Aorta (tissue), 5 donors: ENCODE results near the gene PRKD1. TPM values are rescaled to one million over a fixed set of nuclear protein-coding genes. Genes with fewer than 3 reads are reported as not detected.
"Not testable (repeated sequence)": the region's sequence is repeated elsewhere in the genome, so short reads cannot be mapped to it uniquely, and the experiment has no call there.

Source experiments
- ATAC-seq: fragments of 200-7000 bp; cut with Tn5 transposase; one replicate; pipeline ENCODE4 v1.9.1; 2022; ENCODE audit warnings: moderate library complexity; ENCODE audit not compliant: low FRiP score
- DNase-seq, 2 donors: peaks; one replicate each; pipeline ENCODE4 v3.0.0-alpha.2; 2020
- H3K27ac ChIP-seq, 2 donors: one replicate each; pipeline ENCODE4 v1.5.1; 2013; ENCODE audit warnings: low read length in 2 of 2, mild to moderate bottlenecking in 2 of 2, moderate library complexity in 2 of 2, control low read depth in 1 of 2, inconsistent platforms in 1 of 2, low read depth in 1 of 2
- H3K27me3 ChIP-seq, 2 donors: one replicate each; pipeline ENCODE4 v1.6.1; 2013; ENCODE audit warnings: control low read depth in 1 of 2, low read length in 1 of 2, mild to moderate bottlenecking in 1 of 2, moderate library complexity in 1 of 2; ENCODE audit not compliant: insufficient read depth in 2 of 2, control insufficient read depth in 1 of 2
- H3K36me3 ChIP-seq, 2 donors: one replicate each; pipeline ENCODE4 v1.6.1; 2013; ENCODE audit warnings: control low read depth in 1 of 2, low read length in 1 of 2, mild to moderate bottlenecking in 1 of 2; ENCODE audit not compliant: insufficient read depth in 2 of 2, control insufficient read depth in 1 of 2
- H3K4me1 ChIP-seq, 2 donors: one replicate each; pipeline ENCODE4 v1.6.1; 2013; ENCODE audit warnings: low read length in 2 of 2, control low read depth in 1 of 2, mild to moderate bottlenecking in 1 of 2, moderate library complexity in 1 of 2; ENCODE audit not compliant: insufficient read depth in 2 of 2, control insufficient read depth in 1 of 2
- H3K4me3 ChIP-seq, 2 donors: one replicate each; pipeline ENCODE4 v1.5.1; 2013; ENCODE audit warnings: low read length in 2 of 2, control low read depth in 1 of 2, mild to moderate bottlenecking in 1 of 2
- H3K9me3 ChIP-seq: one replicate; pipeline ENCODE4 v1.6.1; 2013; ENCODE audit warnings: mild to moderate bottlenecking, low read length; ENCODE audit not compliant: control insufficient read depth
- WGBS, 2 donors: extraction: QIAGEN DNeasy Blood & Tissue Kit; methylation state at CpG; one replicate each; pipeline ENCODE4 v1.1.7; 2013; 5-methylcytosine and 5-hydroxymethylcytosine counted together
- intact Hi-C, 2 donors: fragments of 100-400 bp; cut with DNase I; formaldehyde crosslinking; loops; one replicate each; pipeline versions ENCODE4 v1.14.2 to v1.15.0; 2022
- polyA plus RNA-seq, 2 donors: library from polyadenylated mRNA; stranded (reverse); fragments of 200-250 nt; gene quantifications; one replicate each; pipeline ENCODE4 v1.2.3, GENCODE V29; 2013
- total RNA-seq, 2 donors: library from RNA; stranded (reverse); fragmentation: NEBNext Ultra II Directional; extraction: Animal tissue kit (Norgen Biotek cat#: 25700); gene quantifications; one replicate each; pipeline ENCODE4 v1.2.1, GENCODE V29; 2021
- donor health status: healthy with polysubstance abuse.
- donor health status: Bipolar disorder and iron deficiency.
- donor health status: DM: no; HTN: no; CAD: no.
- donor health status: DM: no; HTN: no; CAD: no.
- donor health status: DM: yes; HTN: yes; CAD: no.

The PRKD1 gene
- total and polyA plus RNA-seq, 4 donors: 6.9 to 27.9 (median 21.7) TPM

GRCh38 chr14:29788093-29788492 is 139.6 kb downstream of the PRKD1 start:
- H3K9me3 ChIP-seq: no peaks in the 10 kb centered on the region
- no peaks in the 10 kb centered on the region for H3K4me1 ChIP-seq
- 93 to 95% methylated on average over 2 of the region's 2 CpGs for WGBS, 2 donors
- ATAC-seq: no peak
- intact Hi-C loops: no loop called here
- no peaks in the 10 kb centered on the region for H3K36me3 ChIP-seq
- no peak overlapping the region for H3K27ac ChIP-seq
- no peak overlapping the region for H3K4me3 ChIP-seq
- H3K27me3 ChIP-seq: no peaks in the 10 kb centered on the region
- no peak for DNase-seq

DNA sequence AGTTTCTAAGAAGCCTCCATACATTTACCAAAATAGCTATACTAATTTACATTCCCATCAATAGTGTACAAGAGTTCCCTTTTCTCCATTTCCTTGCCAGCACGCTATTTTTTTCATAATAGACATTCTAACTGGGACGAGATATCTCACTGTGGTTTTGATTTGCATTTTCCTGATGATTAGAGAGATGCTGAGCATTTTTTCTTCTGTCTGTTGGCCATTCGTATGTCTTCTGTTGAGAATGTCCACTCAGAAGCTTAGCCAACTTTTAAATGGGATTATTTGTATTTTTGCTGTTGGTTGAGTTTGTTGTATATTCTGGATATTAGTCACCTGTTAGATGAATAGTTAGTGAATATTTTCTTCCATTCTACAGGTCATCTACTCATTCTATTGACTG is 144.1 kb downstream of the PRKD1 start:
- no peaks in the 10 kb centered on the region for H3K27me3 ChIP-seq
- H3K36me3 ChIP-seq: no peaks in the 10 kb centered on the region
- DNase-seq (no peak), ATAC-seq (no peak)
- WGBS, 2 donors: 90 to 94% methylated on average over 3 of the region's 3 CpGs
- peaks cover 1% of the 10 kb centered on the region for H3K9me3 ChIP-seq
- no peaks in the 10 kb centered on the region for H3K4me1 ChIP-seq
- no peak overlapping the region for H3K4me3 ChIP-seq
- H3K27ac ChIP-seq: no peak overlapping the region
- intact Hi-C loops: no loop called here

DNA sequence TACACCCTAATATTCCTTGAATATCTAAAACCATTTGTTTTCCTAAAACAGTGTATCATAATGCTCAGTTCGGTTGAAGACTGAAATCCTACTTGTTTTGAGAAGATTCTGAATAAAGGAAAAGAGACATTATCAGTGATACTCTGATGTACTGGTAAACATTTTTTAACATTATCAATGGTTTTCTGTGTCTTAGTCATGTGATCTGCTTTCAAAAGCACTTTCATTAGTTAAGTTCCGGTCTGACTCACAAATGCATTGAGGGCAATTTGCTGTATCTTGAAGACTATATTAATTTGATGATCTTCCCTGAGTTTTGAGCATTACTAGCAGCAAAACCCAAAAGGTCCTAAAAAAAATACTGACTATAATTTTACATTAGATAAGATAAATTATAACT is 145.6 kb downstream of the PRKD1 start:
- 93 to 94% methylated on average over 2 of the region's 2 CpGs for WGBS, 2 donors
- H3K9me3 ChIP-seq: peaks cover 1% of the 10 kb centered on the region
- no peaks in the 10 kb centered on the region for H3K4me1 ChIP-seq
- no peak overlapping the region for H3K4me3 ChIP-seq
- no peaks in the 10 kb centered on the region for H3K27me3 ChIP-seq
- no peak overlapping the region for H3K27ac ChIP-seq
- DNase-seq (no peak), ATAC-seq (no peak)
- intact Hi-C loops: no loop called here
- H3K36me3 ChIP-seq: no peaks in the 10 kb centered on the region

GRCh38 chr14:29777142-29777541 is 150.5 kb downstream of the PRKD1 start:
- DNase-seq, intact Hi-C loops, H3K9me3 ChIP-seq, H3K36me3 ChIP-seq, ATAC-seq, H3K4me1 ChIP-seq, H3K27me3 ChIP-seq, H3K27ac ChIP-seq, H3K4me3 ChIP-seq: not testable (repeated sequence)
- 83 to 94% methylated on average over 1 of the region's 1 CpG for WGBS, 2 donors

DNA sequence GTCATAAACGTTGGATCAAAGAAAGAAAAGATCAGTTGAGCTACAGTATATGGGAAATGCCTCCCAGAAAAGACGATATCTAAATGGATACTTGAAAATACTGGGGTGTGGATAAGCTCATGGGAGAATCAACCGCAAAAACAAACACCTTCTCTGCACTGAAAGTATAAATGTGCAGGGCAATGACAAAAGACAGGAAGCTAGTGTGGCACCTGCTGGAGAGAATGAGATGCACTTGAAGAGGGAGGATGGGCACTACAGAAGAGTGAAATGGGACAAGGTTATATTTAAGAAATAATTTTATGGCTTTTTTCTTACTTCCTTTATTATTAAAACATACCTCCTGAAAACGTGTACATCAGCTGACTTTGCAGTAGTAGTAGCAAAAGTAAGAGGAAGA is 153.7 kb downstream of the PRKD1 start:
- WGBS, 2 donors: 62 to 63% methylated on average over 4 of the region's 4 CpGs
- Histone ChIP-seq H3K36me3 (no peaks in the 10 kb centered on the region), H3K4me3 (no peak overlapping the region), H3K9me3 (no peaks in the 10 kb centered on the region), H3K4me1 (peaks cover 0 to 2% of the 10 kb centered on the region in 2 donors), H3K27me3 (no peaks in the 10 kb centered on the region), H3K27ac (no peak overlapping the region)
- DNase-seq: no peak
- no peak for ATAC-seq
- intact Hi-C loops: no loop called here

DNA sequence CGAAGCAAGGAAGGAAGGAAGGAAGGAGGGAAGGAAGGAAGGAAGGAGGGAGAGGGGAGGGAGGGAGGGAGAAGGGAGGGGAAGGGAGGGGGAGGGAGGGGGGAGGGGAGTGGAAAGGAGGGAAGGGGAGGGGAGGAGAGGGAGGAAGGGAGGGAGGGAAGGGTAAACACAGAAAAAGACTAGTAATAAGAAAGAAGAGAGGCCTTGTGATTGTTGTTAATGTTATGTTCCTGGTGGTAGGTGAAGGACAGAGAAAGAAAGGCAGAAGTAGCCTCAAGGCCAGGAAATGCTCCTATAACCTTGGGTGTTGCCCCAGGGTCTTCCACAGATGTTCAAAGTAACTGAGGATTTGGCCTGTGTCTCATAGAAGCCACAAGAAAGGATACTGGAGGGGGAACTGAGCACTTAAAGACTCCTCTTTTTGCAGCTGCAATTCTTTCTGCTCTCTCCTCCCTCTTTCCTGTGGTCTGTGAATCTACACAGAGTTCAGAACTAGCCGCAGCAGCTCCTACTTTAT is 164.2 kb downstream of the PRKD1 start:
- Histone ChIP-seq H3K9me3 (peaks cover 1% of the 10 kb centered on the region), H3K36me3 (no peaks in the 10 kb centered on the region), H3K4me1 (peaks cover 0 to 2% of the 10 kb centered on the region in 2 donors), H3K4me3 (no peak overlapping the region), H3K27ac (no peak overlapping the region), H3K27me3 (no peaks in the 10 kb centered on the region)
- no peak for DNase-seq
- intact Hi-C loops: no loop called here
- 91 to 100% methylated on average over 1 to 2 of the region's 2 CpGs for WGBS, 2 donors
- ATAC-seq: no peak

GRCh38 chr14:29759521-29760340 is 167.9 kb downstream of the PRKD1 start:
- Histone ChIP-seq H3K4me3 (no peak overlapping the region), H3K4me1 (peaks cover 2 to 6% of the 10 kb centered on the region in 2 donors), H3K27ac (no peak overlapping the region), H3K36me3 (no peaks in the 10 kb centered on the region), H3K9me3 (peaks cover 1% of the 10 kb centered on the region), H3K27me3 (no peaks in the 10 kb centered on the region)
- ATAC-seq: no peak
- 75 to 78% methylated on average over 6 of the region's 6 CpGs for WGBS, 2 donors
- no peak for DNase-seq
- intact Hi-C loops: no loop called here

- H3K9me3 ChIP-seq: no peaks in the 10 kb centered on the region
- H3K4me1 ChIP-seq: peaks cover 2 to 6% of the 10 kb centered on the region in 2 donors
- intact Hi-C loops: no loop called here
- H3K4me3 ChIP-seq: no peak overlapping the region
- no peak overlapping the region for H3K27ac ChIP-seq
- no peaks in the 10 kb centered on the region for H3K36me3 ChIP-seq
- H3K27me3 ChIP-seq: no peaks in the 10 kb centered on the region
- DNase-seq: no peak
- ATAC-seq: no peak
- WGBS, 2 donors: 91 to 93% methylated on average over 3 of the region's 3 CpGs
Measured at GRCh38 chr14:29757711-29758233, 169.9 kb downstream of the PRKD1 start.

DNA sequence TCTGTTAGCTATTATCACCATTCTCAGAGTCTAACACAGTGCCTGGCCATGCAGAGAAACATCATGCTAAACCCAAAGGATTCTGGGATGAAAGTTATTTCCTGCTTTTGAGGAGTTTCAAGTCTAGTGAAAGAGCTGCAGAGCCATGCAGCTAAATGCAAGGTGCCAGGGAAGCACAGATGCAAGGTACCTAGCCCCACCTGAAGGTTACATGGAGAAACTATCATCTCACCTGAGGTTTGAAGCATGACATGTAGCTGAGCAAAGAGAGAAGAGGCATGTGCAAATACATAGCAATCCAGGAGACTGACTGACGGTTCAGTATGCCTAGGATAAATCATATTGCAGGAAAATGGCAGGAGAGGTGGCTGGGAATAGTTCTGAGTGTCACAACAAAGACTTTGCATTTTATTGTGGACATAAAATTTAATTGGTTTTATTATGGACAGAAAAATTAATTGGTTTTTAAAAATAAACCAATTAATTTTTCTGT is 170.4 kb downstream of the PRKD1 start:
- 96 to 100% methylated on average over 1 of the region's 1 CpG for WGBS, 2 donors
- no peak overlapping the region for H3K4me3 ChIP-seq
- no peaks in the 10 kb centered on the region for H3K9me3 ChIP-seq
- DNase-seq: no peak
- intact Hi-C loops: no loop called here
- no peak for ATAC-seq
- no peaks in the 10 kb centered on the region for H3K36me3 ChIP-seq
- peaks cover 2 to 6% of the 10 kb centered on the region in 2 donors for H3K4me1 ChIP-seq
- H3K27ac ChIP-seq: no peak overlapping the region
- H3K27me3 ChIP-seq: no peaks in the 10 kb centered on the region
